PC-9 (cell line): ENCODE measurements around the gene SLC25A29. TPM values are rescaled to one million over a fixed set of nuclear protein-coding genes. Genes with fewer than 3 reads are reported as not detected.
"Not testable (repeated sequence)": the region's sequence is repeated elsewhere in the genome, so short reads cannot be mapped to it uniquely, and the experiment has no call there.

ENCODE experiments used
- BruUV-seq: library from RNA; stranded (reverse); fragments of 400-500 nt; replicated peaks from 2 replicates; lab custom pipeline; 2021; lab: Mats Ljungman, UMichigan
- CTCF ChIA-PET: fragments of 300-600 bp; sonication (Branson Sonifier 250); formaldehyde crosslinking; loops from one replicate; lab custom pipeline; 2022; ENCODE audit warnings: antibody characterized with exemption; lab: Charles Lee
- POLR2A ChIA-PET: fragments of 300-600 bp; sonication (Branson Sonifier 250); formaldehyde crosslinking; loops from one replicate; lab custom pipeline; 2022; ENCODE audit warnings: antibody characterized with exemption; ENCODE audit not compliant: unreplicated experiment; lab: Charles Lee
- DNase-seq, 2 experiments: peaks; one replicate each; pipeline versions ENCODE4 v3.0.0 to v3.0.0-alpha.2; 2015 to 2022; ENCODE audit warnings: mixed read lengths in 1 of 2
- H2AFZ ChIP-seq: fragments of 200-600 bp; sonication (generic); 2 replicates; pipeline ENCODE4 v1.8.1; 2017; ENCODE audit warnings: antibody characterized with exemption
- H3F3A ChIP-seq: fragments of 200-600 bp; sonication (generic); 2 replicates; pipeline ENCODE4 v1.8.1; 2017; ENCODE audit warnings: antibody characterized with exemption, mild to moderate bottlenecking, low read depth; ENCODE audit not compliant: insufficient read depth
- H3K27ac ChIP-seq: fragments of 200-600 bp; sonication (generic); 2 replicates; pipeline ENCODE4 v1.6.1; 2016; ENCODE audit warnings: mixed run types
- H3K27me3 ChIP-seq: fragments of 200-600 bp; sonication (generic); 2 replicates; pipeline ENCODE4 v1.6.1; 2016; ENCODE audit warnings: low read depth, mixed run types; ENCODE audit not compliant: insufficient read depth
- H3K36me3 ChIP-seq: fragments of 200-600 bp; sonication (generic); 2 replicates; pipeline ENCODE4 v1.6.1; 2016; ENCODE audit warnings: low read depth, mixed run types
- H3K4me1 ChIP-seq: fragments of 200-600 bp; sonication (generic); replicated peaks from 2 replicates; pipeline ENCODE4 v1.6.1; 2016; ENCODE audit warnings: mixed run types; ENCODE audit not compliant: insufficient read depth
- H3K4me2 ChIP-seq: fragments of 200-600 bp; sonication (generic); 2 replicates; pipeline ENCODE4 v1.6.1; 2017; ENCODE audit warnings: mixed run types
- H3K4me3 ChIP-seq: fragments of 200-600 bp; sonication (generic); 2 replicates; pipeline ENCODE4 v1.6.1; 2016; ENCODE audit warnings: mixed run types
- H3K79me2 ChIP-seq: fragments of 200-600 bp; sonication (generic); 2 replicates; pipeline ENCODE4 v1.6.1; 2017; ENCODE audit warnings: low read depth, mixed run types
- H3K9me2 ChIP-seq: fragments of 200-600 bp; sonication (generic); 2 replicates; pipeline ENCODE4 v1.8.1; 2017; ENCODE audit warnings: mild to moderate bottlenecking; ENCODE audit not compliant: insufficient read depth
- H3K9me3 ChIP-seq: fragments of 200-600 bp; sonication (generic); 2 replicates; pipeline ENCODE4 v1.8.1; 2016; ENCODE audit warnings: low read depth; ENCODE audit not compliant: insufficient read depth
- H4K20me1 ChIP-seq: fragments of 200-600 bp; sonication (generic); 2 replicates; pipeline ENCODE4 v1.8.1; 2017; ENCODE audit not compliant: insufficient read depth
- EZH2 ChIP-seq: fragments of 200-600 bp; sonication (generic); IDR thresholded peaks from 2 replicates; pipeline ENCODE4 v1.8.0; 2017; ENCODE audit warnings: antibody characterized with exemption, low read depth
- intact Hi-C: fragments of 100-400 bp; cut with micrococcal nuclease; formaldehyde crosslinking; loops from one replicate; pipeline ENCODE4 v1.10.0; 2022; ENCODE audit not compliant: unreplicated experiment
- total RNA-seq: library from RNA; stranded (reverse); gene quantifications from 2 replicates; pipeline ENCODE4 v1.2.3, GENCODE V29; 2021
- TF ChIP-seq, protein P1 (sequence below): fragments of 200-600 bp; sonication (generic); conservative IDR thresholded peaks from 2 replicates; pipeline ENCODE4 v1.6.1; 2017; ENCODE audit warnings: mixed run types, antibody characterized with exemption, mild to moderate bottlenecking, moderate library complexity

SLC25A29 gene
- total RNA-seq, 1 experiment from 2014 or later = 6.9 TPM

DNA sequence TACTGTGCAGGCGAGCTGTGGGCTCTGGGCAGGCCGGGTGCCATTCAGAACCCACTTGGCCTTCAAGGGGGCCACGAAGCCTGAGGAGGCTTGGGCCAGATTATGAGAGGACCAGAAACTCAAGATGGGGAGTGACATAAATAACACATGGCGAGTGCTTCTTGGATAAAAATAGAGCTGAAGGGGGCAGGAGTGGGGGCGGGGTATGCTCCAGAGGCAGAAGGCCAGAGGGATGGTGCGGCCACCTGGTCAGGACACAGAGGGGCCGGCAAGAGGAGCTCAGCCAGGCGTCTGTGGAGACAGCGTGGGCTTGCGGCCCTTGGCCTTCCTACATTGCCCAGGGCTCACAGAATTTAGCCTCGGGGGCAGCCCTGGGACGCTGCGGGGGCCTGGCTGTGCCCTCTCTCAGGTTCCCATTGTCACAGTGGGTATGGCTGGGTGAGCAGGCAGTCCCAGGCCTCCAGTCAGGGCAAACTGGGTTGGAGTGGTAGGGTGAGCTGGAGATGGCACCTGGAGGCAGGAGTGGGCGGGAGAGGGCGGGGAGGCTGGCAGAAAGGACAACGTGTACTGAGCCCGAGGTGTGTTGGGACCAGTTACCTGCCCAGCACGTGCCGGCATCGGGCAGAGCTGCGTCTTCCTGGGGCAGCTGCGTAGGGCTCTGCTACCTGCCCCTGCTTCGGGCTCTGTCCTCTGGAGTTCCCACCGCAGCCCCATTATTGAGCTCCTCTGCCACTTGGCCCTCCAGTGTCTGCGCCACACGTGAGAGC, 7.4 kb upstream of the SLC25A29 start:
- Histone ChIP-seq H3K9me2 (no peaks in the 10 kb centered on the region), H3K79me2 (no peaks in the 10 kb centered on the region), H3K4me2 (no peak overlapping the region), H3K27me3 (no peaks in the 10 kb centered on the region; the same call in 1 of the 2 replicates), H3K4me3 (no peak overlapping the region), H3K36me3 (no peaks in the 10 kb centered on the region), H3F3A (no peaks in the 10 kb centered on the region), H3K9me3 (no peaks in the 10 kb centered on the region), H4K20me1 (no peaks in the 10 kb centered on the region), H3K27ac (no peak overlapping the region), H2AFZ (no peak overlapping the region), H3K4me1 (no peaks in the 10 kb centered on the region)
- ChIA-PET POLR2A (no interaction called here), CTCF (no interaction called here)
- intact Hi-C loops = no loop called here
- no peak for DNase-seq
- no peak for TF ChIP-seq EZH2
- TF ChIP-seq, protein P1, sequence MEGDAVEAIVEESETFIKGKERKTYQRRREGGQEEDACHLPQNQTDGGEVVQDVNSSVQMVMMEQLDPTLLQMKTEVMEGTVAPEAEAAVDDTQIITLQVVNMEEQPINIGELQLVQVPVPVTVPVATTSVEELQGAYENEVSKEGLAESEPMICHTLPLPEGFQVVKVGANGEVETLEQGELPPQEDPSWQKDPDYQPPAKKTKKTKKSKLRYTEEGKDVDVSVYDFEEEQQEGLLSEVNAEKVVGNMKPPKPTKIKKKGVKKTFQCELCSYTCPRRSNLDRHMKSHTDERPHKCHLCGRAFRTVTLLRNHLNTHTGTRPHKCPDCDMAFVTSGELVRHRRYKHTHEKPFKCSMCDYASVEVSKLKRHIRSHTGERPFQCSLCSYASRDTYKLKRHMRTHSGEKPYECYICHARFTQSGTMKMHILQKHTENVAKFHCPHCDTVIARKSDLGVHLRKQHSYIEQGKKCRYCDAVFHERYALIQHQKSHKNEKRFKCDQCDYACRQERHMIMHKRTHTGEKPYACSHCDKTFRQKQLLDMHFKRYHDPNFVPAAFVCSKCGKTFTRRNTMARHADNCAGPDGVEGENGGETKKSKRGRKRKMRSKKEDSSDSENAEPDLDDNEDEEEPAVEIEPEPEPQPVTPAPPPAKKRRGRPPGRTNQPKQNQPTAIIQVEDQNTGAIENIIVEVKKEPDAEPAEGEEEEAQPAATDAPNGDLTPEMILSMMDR = no peak
- no TSS peak for BruUV-seq

DNA sequence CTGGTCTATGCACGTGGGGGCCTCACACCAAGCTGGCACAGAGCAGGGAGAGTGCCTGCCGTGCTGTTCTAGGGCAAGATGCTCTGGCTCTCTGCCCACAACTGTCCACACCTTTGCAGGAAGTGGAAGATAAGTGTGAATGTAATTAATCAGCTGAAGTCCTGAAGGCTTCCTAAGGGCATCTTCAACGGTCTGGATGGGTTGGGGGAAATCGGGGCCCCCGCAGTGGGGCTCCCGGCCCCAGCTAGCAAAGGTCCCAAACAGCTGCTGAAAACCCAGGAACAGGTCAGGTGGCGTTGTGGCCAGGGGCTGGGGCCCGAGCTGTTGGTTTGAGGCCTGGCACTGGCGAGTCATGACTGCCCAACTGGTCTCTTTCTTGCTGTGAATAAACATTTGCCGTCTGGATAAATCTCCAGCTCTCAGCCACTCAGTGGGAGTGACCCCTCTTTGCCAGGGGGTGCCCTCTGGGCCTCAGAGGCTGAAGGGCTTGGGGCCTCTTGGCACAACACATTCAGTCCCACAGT, 6.7 kb upstream of the SLC25A29 start:
- ChIA-PET POLR2A (no interaction called here), CTCF (no interaction called here)
- DNase-seq = no peak
- H3K9me3 ChIP-seq = no peaks in the 10 kb centered on the region
- H3K4me2 ChIP-seq = no peak overlapping the region
- no peaks in the 10 kb centered on the region for H3F3A ChIP-seq
- H4K20me1 ChIP-seq = no peaks in the 10 kb centered on the region
- no peaks in the 10 kb centered on the region; the same call in 1 of the 2 replicates for H3K27me3 ChIP-seq
- H2AFZ ChIP-seq = no peak overlapping the region
- BruUV-seq = no TSS peak
- H3K36me3 ChIP-seq = no peaks in the 10 kb centered on the region
- intact Hi-C loops = no loop called here
- no peak overlapping the region for H3K4me3 ChIP-seq
- no peaks in the 10 kb centered on the region for H3K4me1 ChIP-seq
- no peak for TF ChIP-seq EZH2
- TF ChIP-seq, protein P1 = no peak
- H3K27ac ChIP-seq = no peak overlapping the region
- H3K79me2 ChIP-seq = no peaks in the 10 kb centered on the region
- H3K9me2 ChIP-seq = no peaks in the 10 kb centered on the region

DNA sequence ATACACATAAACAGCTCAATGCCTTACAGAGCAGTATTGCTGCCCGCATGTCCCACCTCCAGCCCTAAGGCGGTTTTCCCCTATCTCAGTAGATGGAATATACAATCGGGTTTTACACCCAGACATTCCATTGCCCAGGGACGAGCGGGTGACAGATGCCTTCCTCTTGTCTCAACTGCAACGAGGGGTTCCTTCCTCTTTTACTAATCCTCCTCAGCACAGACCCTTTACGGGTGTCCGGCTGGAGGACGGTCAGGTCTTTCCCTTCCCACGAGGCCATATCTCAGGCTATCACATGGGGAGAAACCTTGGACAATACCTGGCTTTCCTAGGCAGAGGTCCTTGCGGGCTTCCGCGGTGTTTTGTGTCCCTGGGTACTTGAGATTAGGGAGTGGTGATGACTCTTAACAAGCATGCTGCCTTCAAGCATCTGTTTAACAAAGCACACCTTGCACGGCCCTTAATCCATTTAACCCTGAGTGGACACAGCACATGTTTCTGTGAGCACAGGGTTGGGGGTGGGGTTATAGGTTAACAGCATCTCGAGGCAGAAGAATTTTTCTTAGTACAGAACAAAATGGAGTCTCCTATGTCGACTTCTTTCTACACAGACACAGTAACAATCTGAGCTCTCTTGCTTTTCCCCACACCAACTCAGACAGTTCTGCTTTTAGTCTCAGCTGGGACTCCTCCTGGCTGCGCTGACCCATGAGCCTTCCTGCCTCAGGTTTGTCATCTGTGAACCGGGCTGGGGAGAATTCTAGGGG, 6.0 kb upstream of the SLC25A29 start:
- H3K9me2 ChIP-seq, H3F3A ChIP-seq, H3K36me3 ChIP-seq, POLR2A ChIA-PET, H3K27ac ChIP-seq, H3K79me2 ChIP-seq, H3K9me3 ChIP-seq, H2AFZ ChIP-seq, CTCF ChIA-PET, H3K4me2 ChIP-seq, H3K4me3 ChIP-seq, BruUV-seq, H3K4me1 ChIP-seq, DNase-seq, H4K20me1 ChIP-seq, intact Hi-C loops, H3K27me3 ChIP-seq: not testable (repeated sequence)
